ENCODE results near the gene ICA1.

ICA1 gene

DNA sequence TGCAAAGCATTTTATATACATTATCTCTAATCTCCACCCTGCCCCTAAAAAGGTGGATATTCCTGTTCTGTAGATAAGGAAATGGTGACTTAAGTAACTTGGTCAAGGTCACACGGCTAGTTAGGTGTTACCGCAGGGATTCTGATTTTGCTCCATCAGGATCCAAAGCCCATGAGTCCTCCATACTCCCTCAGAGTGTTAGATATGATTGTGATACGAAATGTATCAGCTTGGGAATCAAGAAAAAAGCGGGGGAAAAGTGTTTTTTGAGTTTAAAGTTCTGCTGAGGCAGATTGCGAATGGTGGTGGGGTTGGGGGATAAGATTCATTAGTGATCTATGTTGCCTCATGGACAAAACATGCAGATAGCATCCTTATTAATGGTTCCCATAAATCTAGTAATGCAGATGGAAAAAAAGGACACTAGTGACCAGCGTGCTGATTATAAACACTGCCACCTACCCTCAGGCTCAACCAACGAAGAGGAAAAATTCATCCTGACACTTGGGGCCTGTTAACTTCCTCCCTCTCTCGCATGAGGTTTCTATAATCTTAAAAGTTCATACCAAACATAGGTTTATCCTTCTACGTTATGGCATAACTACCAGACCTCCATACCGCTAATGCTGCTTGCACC lies 2.3 kb downstream of the ICA1 start:
- H3K27me3 ChIP-seq (ENCODE audit: insufficient read depth, low read length, poor library complexity, severe bottlenecking), result no peaks in the 10 kb centered on the region
- peak overlapping the region; percentile 95 for H3K4me2 ChIP-seq (ENCODE audit: low read depth, low read length, poor library complexity, severe bottlenecking)
- no peaks in the 10 kb centered on the region for H4K20me1 ChIP-seq (ENCODE audit: insufficient read depth, low read length, poor library complexity, severe bottlenecking)
- H3K9me3 ChIP-seq (ENCODE audit: insufficient read depth, low read depth, low read length), result no peaks in the 10 kb centered on the region
- no peaks in the 10 kb centered on the region for H3K9me2 ChIP-seq (replicated peaks; ENCODE audit: low read depth, low read length)
- peak overlapping the region; percentile 83 for H3K4me3 ChIP-seq (ENCODE audit: low read length, poor library complexity, severe bottlenecking)
- H3K79me2 ChIP-seq (ENCODE audit: insufficient read depth, low read length), result no peaks in the 10 kb centered on the region
- no peak for TF ChIP-seq EZH2phosphoT487 (IDR thresholded peaks at IDR 0.05; ENCODE audit: borderline replicate concordance)
- TF ChIP-seq, protein P1, sequence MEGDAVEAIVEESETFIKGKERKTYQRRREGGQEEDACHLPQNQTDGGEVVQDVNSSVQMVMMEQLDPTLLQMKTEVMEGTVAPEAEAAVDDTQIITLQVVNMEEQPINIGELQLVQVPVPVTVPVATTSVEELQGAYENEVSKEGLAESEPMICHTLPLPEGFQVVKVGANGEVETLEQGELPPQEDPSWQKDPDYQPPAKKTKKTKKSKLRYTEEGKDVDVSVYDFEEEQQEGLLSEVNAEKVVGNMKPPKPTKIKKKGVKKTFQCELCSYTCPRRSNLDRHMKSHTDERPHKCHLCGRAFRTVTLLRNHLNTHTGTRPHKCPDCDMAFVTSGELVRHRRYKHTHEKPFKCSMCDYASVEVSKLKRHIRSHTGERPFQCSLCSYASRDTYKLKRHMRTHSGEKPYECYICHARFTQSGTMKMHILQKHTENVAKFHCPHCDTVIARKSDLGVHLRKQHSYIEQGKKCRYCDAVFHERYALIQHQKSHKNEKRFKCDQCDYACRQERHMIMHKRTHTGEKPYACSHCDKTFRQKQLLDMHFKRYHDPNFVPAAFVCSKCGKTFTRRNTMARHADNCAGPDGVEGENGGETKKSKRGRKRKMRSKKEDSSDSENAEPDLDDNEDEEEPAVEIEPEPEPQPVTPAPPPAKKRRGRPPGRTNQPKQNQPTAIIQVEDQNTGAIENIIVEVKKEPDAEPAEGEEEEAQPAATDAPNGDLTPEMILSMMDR (conservative IDR thresholded peaks at IDR 0.05; ENCODE audit: low read length), result no peak
- H3K36me3 ChIP-seq (ENCODE audit: insufficient read depth, low read length), result no peaks in the 10 kb centered on the region
- H2AFZ ChIP-seq (ENCODE audit: low read length), result no peak overlapping the region
- 0 out of 2 replicates have a peak, but pooled peaks cover 4% of the 10 kb centered on the region for H3F3A ChIP-seq (ENCODE audit: low read depth)
- no peak overlapping the region for H3K9ac ChIP-seq (ENCODE audit: low read depth, low read length, poor library complexity, severe bottlenecking)
- peaks cover 26% of the 10 kb centered on the region for H3K4me1 ChIP-seq (ENCODE audit: insufficient read depth, low read length, poor library complexity, severe bottlenecking)

DNA sequence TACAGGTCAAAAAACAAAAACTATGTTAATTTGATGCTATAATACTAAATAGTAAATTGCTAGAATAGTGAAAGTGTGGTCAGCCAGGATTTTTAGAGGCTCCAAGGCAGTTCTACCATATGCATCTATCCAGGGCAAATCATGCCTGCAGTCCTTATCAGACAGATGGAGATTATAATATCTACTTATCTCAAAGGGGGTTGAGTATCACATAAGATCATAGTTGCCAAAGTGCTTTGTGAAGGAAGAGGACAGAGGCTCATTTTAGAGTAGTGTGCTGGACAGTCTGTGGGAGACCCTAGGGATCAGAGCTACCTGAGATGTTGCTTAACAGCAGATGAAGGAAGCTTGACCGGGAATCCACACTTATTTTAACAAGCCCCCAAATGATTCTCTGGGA lies 3.2 kb downstream of the ICA1 start:
- no peaks in the 10 kb centered on the region for H3K9me2 ChIP-seq (replicated peaks; ENCODE audit: low read depth, low read length)
- H3K79me2 ChIP-seq (ENCODE audit: insufficient read depth, low read length), result no peaks in the 10 kb centered on the region
- H4K20me1 ChIP-seq (ENCODE audit: insufficient read depth, low read length, poor library complexity, severe bottlenecking), result no peaks in the 10 kb centered on the region
- no peaks in the 10 kb centered on the region for H3K27me3 ChIP-seq (ENCODE audit: insufficient read depth, low read length, poor library complexity, severe bottlenecking)
- no peak overlapping the region for H3K4me2 ChIP-seq (ENCODE audit: low read depth, low read length, poor library complexity, severe bottlenecking)
- H3F3A ChIP-seq (ENCODE audit: low read depth), result 0 out of 2 replicates have a peak, but pooled peaks cover 4% of the 10 kb centered on the region
- no peaks in the 10 kb centered on the region for H3K36me3 ChIP-seq (ENCODE audit: insufficient read depth, low read length)
- no peaks in the 10 kb centered on the region for H3K9me3 ChIP-seq (ENCODE audit: insufficient read depth, low read depth, low read length)
- H3K9ac ChIP-seq (ENCODE audit: low read depth, low read length, poor library complexity, severe bottlenecking), result no peak overlapping the region
- TF ChIP-seq, protein P1 (conservative IDR thresholded peaks at IDR 0.05; ENCODE audit: low read length), result no peak
- TF ChIP-seq EZH2phosphoT487 (IDR thresholded peaks at IDR 0.05; ENCODE audit: borderline replicate concordance), result no peak
- no peak overlapping the region for H3K4me3 ChIP-seq (ENCODE audit: low read length, poor library complexity, severe bottlenecking)
- H2AFZ ChIP-seq (ENCODE audit: low read length), result no peak overlapping the region
- H3K4me1 ChIP-seq (ENCODE audit: insufficient read depth, low read length, poor library complexity, severe bottlenecking), result peaks cover 26% of the 10 kb centered on the region

DNA sequence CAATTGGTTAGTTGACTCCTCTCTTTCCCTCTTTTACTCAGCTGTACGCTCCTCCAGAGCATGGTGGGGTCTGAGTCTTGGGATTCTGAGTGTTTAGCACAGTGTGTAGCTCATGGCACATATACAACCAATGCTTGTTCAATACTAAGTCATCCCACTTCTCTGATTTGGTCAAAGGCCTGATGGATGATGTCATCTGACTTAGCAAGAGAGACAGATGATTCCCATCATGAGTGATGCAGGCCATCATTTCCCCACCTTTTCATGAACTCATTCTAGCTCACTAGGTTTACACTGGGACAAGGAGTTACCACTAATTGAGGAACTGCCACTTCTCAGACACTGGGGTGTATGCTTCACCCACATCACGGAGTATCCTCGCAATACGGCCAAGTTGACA lies 3.8 kb downstream of the ICA1 start:
- Histone ChIP-seq H4K20me1 (ENCODE audit: insufficient read depth, low read length, poor library complexity, severe bottlenecking) (no peaks in the 10 kb centered on the region), H3K9me2 (replicated peaks; ENCODE audit: low read depth, low read length) (no peaks in the 10 kb centered on the region), H3K79me2 (ENCODE audit: insufficient read depth, low read length) (no peaks in the 10 kb centered on the region), H3K4me3 (ENCODE audit: low read length, poor library complexity, severe bottlenecking) (no peak overlapping the region), H3K36me3 (ENCODE audit: insufficient read depth, low read length) (no peaks in the 10 kb centered on the region), H3K4me1 (ENCODE audit: insufficient read depth, low read length, poor library complexity, severe bottlenecking) (peaks cover 26% of the 10 kb centered on the region), H3K4me2 (ENCODE audit: low read depth, low read length, poor library complexity, severe bottlenecking) (no peak overlapping the region), H2AFZ (ENCODE audit: low read length) (no peak overlapping the region), H3F3A (ENCODE audit: low read depth) (no peaks in the 10 kb centered on the region), H3K9ac (ENCODE audit: low read depth, low read length, poor library complexity, severe bottlenecking) (no peak overlapping the region), H3K9me3 (ENCODE audit: insufficient read depth, low read depth, low read length) (no peaks in the 10 kb centered on the region), H3K27me3 (ENCODE audit: insufficient read depth, low read length, poor library complexity, severe bottlenecking) (no peaks in the 10 kb centered on the region)
- no peak for TF ChIP-seq EZH2phosphoT487 (IDR thresholded peaks at IDR 0.05; ENCODE audit: borderline replicate concordance)
- TF ChIP-seq, protein P1 (conservative IDR thresholded peaks at IDR 0.05; ENCODE audit: low read length), result no peak
